HG02943 (cell line): ENCODE data around the gene OR9A4.
"Not testable (repeated sequence)": the region's sequence is repeated elsewhere in the genome, so short reads cannot be mapped to it uniquely, and the experiment has no call there.

Source experiments
- ATAC-seq: cut with Tn5 transposase; IDR thresholded peaks from one replicate; pipeline ENCODE4 v1.9.1; 2021; ENCODE audit warnings: mild to moderate bottlenecking, low read depth, moderate library complexity; ENCODE audit not compliant: unreplicated experiment

Gene OR9A4, protein sequence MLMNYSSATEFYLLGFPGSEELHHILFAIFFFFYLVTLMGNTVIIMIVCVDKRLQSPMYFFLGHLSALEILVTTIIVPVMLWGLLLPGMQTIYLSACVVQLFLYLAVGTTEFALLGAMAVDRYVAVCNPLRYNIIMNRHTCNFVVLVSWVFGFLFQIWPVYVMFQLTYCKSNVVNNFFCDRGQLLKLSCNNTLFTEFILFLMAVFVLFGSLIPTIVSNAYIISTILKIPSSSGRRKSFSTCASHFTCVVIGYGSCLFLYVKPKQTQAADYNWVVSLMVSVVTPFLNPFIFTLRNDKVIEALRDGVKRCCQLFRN

DNA sequence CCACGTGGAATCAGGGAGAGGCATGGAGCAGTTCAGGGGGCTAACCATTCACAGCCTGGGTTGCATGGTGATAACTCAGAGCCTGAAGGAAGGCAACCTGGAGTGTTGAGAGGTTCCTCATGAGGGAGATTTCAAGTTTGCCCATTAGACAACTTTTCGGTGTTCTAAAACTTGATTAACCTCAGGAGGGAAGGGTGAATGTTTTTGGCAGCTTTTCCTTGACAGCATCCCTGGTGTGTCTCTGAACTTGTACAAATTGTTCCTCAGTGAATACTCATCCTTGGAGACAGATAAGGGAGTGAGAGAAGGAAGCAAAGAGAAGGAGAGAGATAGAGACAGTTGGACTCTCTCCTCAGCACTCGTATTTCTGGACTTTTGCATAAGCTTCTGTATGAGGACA lies at the start of gene OR9A4:
Gene OR9A4, plus strand, starts transcription at position 301 of the 400 bp plus-strand sequence. CDS start 2,477 bp downstream, outside the sequence.
- ATAC-seq: no peak

DNA sequence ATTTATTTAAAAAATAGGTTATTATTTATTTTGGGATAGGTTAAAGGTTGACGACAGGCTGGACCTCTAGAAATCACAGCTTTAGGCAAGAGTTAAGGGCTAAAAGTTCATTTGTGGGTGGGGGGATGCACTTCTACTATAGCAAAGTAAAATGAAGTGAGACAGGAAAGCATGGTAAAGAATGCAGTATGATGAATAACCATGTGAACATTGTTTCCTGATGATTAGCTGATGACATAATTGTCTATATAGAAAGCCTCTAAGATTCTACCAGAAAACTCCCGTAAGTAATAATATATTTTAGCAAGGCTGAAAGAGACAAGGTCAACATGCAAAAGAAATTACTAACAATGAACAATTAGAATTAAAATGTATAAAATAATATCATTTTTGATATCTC lies 49.2 kb upstream of the OR9A4 start:
- no peak for ATAC-seq

DNA sequence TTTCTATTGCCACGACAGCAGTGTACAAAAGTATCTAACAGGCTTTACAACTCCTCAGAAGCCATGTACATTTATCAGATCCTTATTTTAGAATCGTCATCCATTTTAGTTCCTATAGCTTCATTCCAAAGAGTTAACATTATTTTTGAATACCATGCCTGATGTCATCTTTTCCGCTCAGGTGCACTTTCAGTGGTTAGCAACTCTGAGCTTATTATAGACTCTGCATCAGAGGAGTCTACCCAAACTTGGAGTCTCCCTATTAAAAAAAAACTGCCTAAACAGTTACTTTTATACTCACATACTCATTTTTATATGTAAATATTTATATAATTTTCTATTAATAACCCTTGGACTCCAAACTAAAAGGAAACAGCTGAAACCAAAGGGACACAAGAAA lies 43.3 kb upstream of the OR9A4 start:
- no peak for ATAC-seq

DNA sequence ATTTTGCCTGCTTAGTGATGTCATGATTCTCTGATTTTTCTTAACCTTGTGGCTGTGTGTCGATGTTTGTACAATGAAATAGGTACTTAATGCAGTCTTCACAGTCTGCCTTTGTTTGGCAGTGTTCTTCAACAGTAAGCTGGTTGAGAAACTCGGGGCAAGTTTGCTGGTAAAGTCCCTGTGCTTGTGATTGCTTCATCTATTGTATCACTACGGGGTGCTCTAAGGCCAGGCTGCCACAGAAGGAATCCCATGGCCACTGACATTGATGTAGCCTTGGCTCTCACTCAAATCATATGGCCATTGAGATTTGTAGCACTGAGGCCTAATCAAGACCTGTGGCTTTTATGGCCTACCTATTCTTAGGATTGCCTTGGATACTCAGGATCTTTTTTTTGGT lies 41.4 kb upstream of the OR9A4 start:
- ATAC-seq: no peak

DNA sequence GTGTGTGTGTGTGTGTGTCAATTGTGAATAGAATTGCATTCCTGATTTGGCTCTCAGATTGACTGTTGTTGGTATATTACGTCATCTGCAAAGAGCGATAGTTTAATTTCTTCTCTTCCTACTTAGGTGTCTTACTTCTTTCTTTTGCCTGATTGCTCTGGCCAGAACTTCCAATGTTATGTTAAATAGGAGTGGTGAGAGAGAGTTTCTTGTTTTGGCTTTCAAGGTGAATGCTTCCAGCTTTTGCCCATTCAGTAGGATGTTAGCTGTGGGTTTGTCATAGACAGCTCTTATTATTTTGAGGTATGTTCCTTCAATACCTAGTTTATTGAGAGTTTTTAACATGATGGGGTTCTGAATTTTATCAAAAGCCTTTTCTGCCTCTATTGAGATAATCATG lies 40.7 kb upstream of the OR9A4 start:
- no peak for ATAC-seq

DNA sequence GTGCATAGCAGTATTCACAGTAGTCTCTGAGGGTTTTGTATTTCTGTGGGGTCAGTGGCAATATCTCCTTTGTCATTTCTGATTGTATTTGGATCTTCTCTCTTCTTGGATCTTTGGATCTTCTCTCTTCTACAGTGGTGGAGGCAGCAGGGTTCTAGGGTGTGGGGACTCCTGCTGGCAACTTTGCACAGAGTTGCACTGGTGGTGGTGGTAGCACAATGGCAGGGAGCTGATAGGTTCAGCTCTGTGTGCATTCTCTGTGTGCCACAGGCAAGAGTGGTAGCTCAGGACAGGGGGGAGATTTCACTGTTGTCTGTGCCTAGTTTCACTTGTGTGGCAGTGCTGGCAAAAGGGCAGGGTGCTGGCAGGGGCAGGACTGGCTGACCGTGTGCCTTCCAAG lies 39.8 kb upstream of the OR9A4 start:
- no peak for ATAC-seq

DNA sequence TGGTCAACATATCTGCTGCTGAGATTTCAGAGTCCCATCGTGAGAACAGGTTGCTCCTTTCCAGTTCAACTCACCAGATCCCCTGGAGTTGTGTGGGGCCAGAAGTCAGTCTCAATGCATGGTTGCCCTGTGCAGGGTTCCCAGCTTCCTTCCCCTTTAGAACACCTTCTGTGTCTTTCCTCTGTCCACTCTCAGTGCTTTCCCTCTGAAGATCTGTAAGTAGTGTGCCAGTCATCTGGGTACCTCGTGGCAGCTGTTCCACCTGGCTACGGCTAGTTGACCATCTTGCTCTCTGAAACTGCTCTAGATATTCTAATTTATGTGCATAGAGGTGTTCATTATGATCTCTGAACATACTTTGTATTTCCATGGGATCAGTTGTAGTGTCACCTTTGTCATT lies 38.8 kb upstream of the OR9A4 start:
- ATAC-seq: no peak

DNA sequence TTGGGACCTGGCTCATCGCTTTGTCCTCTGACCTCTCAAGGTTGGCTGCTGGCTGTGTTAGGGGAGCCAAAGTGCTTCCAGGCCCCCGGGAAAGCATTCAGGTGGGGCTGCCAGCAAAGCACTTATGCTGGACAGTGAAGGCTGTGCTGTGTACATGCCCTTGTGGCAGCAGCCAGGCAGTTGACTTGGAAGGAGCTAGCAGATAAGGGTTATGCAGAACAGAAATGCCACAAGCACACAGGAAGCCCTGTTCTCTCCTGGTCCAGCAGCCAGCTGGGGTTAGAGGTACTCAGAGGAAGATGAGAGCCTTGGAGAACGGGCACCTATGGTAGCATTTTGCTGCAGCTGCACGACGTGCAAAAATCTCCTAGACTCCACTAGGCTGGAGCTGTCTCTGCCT lies 35.2 kb upstream of the OR9A4 start:
- ATAC-seq: no peak

DNA sequence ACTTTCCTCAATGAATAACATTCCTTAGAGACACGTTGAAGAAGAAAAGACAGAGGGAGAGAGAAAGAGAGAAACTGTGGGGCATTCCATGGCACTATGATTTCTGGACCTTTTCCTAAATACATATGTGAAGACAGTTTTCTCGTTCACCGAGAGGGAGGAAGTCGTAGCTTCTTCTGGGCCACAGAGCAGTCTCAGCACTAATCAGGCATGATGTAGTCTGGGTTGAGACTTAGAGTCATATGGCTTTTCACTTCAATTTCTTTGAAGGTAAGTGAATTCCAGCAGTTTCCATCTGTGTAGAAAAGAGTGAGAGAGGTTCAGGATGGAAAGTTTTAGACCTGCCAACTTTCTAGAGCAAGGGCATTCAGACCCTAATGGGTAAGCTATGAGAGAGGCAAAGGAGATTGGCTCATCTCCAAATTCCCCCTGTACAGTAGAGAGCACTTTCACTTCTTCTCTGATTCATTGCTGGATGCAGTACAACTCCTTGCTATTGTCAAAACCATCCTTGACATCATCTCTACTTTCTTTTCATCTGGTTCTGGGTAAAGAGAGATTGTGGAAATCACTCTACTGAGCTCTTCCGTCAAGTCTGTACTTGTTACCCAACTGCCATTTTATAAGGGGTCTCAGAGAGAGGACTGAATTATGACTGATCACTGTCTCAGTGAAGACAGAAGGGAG lies 31.5 kb upstream of the OR9A4 start:
- ATAC-seq: no peak

DNA sequence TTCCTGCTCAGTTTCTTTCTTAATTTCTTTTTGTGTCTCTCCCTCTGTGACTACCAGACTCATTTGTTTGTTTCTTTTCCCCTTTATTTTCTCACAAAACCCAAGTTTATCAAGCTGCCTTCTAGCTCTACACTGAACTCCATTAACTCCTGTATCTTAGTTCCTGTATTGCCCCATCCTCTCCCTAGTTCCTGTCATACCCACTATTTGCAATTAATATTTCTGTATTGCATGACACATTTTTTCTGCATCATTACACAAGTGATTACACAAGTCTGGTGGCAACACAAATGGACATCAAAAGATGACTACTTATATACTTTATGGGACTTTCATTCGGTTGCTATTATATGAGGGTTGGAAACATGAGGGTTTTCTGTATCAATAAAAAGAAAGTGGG lies 26.9 kb upstream of the OR9A4 start:
- no peak for ATAC-seq

DNA sequence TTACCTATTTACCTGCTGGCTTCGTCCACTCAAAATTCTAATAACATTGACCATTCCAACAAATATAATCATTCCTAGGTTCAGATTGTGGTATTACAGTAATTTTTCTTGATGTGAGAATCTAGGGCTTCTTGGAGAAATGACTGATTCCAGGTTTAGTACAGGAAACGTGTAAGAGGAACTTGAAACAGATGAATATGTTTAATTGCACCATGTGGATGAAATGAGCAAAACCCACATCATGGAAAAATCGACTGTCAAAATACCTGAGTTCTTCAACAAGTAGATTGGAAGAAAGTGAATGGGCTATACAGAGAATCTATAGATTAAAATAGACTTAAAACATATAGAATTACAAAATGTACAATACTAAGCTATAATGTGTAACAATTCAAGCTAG lies 24.9 kb upstream of the OR9A4 start:
- ATAC-seq: no peak

DNA sequence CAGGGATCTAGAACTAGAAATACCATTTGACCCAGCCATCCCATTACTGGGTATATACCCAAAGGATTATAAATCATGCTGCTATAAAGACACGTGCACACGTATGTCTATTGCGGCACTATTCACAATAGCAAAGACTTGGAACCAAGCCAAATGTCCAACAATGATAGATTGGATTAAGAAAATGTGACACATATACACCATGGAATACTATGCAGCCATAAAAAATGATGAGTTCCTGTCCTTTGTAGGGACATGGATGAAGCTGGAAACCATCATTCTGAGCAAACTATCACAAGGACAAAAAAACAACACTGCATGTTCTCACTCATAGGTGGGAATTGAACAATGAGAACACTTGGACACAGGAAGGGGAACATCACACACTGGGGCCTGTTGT lies 16.8 kb upstream of the OR9A4 start:
- ATAC-seq: not testable (repeated sequence)

DNA sequence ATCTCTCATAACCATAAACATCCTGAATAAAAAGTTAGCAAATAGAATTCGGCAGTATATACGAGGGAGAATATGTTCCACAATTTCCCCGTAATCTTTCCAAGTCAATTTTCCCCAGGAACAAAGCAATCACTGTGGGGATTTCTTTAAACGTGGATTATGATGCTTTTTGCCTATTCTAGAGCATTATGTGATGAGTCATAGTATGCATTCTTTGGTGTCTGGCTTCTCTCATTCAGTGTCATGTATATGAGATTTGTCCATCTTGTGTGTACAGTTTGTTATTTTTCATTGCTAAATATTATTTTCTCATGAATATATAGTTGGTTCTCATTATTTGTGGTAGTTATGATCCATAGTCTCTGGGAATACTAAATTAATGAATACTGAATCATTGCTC lies 9.9 kb upstream of the OR9A4 start:
- ATAC-seq: no peak

DNA sequence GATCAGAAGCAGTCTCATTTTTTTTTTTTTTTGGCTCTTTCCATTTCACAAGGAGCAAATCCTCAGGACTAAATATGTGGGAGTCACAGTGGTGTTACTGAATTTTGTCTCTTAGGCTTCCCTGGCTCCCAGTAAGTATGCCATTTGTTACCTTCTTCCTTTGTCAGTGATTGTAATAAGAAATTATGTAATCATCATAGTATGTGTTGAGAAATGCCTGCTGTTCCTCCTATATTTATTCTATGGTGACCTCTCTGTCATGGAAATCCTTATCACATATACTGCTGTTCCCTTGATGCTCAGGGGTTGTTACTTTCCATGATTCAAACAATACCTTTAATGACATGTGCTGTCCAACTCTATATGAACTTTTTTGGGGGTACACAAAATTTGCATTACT lies 4.8 kb upstream of the OR9A4 start:
- no peak for ATAC-seq

DNA sequence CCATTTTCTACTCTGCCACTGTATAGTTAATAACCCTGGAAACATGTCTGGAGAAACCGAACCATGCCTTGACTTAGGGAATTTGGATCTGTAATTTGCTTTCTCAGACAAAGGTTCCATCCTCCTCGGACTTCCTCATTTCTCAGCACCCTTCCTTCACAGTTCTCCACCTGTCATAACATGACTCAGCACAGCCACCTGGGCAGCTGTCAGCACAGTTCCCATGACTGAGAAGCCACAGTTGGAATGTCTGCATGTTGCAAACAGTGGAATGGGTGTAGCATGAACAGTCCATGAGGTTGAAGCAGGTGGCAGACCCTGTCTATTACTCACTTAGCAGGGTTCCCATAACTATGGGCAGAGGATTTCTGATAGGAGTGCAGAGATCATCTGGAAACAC lies 634 bp upstream of the OR9A4 start:
- no peak for ATAC-seq

DNA sequence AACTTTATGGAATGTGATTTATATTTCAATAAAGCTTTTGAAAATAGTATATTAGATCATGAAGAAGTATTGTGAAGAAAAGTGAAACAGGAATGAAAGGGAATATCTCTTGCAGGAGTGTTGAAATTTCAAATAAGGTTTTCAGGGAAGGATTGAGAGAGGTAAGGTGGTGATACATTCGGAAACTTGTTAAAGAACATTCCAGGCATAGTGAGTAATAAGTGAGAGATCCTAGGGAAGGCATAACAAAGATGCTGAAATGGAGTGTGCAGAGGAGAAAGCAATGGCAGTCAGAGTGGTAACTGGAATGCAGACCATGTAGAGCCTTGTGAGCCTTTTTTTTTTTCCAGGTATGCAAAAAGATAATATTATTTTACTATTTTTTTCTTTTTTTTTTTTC lies 4.1 kb downstream of the OR9A4 start:
- no peak for ATAC-seq

DNA sequence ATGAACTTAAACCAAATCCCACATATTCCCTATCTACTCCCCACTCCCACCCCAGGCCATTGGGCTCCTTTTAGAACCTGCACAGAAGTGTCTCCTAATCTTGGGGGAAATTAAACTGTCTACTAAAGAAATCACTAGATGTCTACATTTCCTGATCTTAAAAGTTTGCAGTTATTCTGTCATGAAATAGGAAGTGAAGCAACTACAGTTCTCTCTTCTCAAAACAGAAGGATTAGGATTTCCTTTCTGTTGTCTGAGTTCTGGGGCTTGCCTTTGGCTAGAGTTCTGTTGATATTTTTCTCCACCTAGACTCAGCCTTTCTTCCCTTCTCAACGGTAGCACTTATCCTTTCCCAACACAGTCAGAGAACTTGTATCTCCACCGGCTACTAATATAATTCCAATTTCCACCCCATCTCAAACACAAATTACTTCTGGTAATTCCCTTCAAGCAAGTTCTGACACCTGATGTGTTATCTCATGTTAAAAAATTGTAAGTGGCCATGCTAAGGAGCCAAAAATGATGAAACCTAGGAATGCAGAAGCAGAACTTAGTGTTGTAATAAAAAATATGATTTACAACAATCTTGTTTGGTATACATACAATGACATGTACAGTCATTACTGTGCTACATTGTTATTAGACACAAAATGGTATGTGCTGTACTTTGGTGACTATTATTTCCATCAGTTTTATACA lies 12.1 kb downstream of the OR9A4 start:
- ATAC-seq: no peak

DNA sequence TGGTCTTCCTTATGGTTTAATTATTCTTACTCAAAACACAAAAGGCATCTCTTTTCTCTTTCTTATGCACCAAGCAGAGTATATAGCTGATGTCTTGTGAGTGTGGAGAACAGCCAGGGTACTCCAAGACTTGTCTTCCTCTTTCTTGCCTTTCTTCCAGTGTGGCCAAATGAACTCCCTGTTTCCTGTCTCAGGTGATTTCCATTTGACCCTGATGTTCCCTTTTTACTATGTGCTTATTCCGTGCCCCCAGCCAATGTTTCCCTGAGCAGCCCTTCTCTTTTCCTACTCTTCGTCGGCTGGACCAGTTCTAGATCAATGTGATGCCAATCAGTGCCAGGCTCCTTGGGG lies 12.6 kb downstream of the OR9A4 start:
- no peak for ATAC-seq

DNA sequence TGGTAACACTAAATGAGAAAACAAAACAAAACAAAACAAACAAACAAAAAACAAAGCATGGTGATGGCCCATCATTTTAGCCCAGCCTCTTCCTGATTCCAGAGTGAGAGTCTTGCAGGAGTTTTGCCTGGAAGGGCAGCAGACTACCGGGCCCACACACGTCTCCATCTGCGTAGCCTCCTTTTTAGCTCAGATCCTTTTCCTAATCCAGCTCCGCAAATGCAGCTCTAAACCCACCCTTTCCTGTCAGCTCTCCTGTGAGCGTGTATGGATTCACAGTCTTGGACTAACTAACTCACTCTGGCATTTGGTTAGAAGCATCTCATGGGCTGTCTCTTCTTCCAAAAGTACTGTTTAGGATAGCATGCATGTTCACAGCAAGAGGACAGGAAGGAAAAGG lies 14.0 kb downstream of the OR9A4 start:
- no peak for ATAC-seq

DNA sequence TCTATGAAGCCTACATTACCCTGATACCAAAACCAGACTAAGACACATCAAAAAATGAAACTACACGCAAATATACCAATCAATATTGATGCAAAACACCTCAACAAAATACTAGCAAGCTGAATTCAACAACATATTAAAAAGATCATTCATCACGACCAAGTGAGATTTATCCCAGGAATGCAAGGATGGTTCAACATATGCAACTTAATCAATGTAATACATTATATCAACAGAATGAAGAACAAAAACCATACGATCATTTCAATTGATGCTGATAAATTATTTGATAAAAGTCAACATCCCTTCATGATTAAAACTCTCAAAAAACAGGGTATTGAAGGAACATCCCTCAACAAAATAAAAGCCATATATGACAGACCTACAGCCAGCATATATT lies 24.9 kb downstream of the OR9A4 start:
- no peak for ATAC-seq

DNA sequence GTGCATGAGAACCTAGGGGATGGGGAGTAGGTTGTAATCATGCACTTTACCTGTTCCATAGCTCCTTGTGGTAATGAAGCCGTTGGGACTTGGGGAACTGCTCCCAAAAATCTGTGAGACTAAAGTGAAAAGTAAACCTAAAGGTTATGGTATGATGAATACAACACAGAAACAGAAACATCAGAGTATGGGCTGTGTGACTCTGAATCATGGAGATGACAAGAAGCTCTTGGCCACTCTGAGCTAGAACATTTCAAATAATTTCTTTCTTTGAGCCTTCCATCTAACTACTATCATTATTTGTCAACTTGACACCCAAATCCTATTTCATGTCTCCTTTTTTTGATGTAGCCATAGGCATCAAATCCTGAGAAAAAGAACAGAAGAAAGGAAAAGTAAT lies 27.6 kb downstream of the OR9A4 start:
- no peak for ATAC-seq

DNA sequence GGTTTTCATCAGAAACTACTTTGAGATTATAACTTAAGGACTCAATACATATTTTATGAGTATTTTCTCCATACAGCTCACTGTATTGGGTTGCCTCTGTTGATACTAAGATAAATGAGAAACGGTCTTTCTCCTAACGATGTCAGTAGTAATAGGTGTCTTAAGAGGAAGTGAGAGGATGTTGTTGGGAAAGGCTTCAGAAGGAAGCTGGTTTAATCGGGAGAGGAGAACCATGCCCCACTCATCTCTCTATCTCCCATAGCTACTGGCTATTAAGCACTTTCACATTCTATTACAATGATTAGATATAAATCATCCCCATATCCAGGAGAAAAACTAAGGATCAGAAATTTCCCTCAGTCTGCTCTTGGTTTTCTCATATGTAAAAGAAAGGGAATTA lies 28.6 kb downstream of the OR9A4 start:
- no peak for ATAC-seq
